ENCODE measurements around the gene EGLN3. TPM values are rescaled to one million over a fixed set of nuclear protein-coding genes. Genes with fewer than 3 reads are reported as not detected.
"Not testable (repeated sequence)": the region's sequence is repeated elsewhere in the genome, so short reads cannot be mapped to it uniquely, and the experiment has no call there.

EGLN3 gene
- total RNA-seq, 1 donor from 2014 or later: 51.5 TPM

- not testable (repeated sequence) for DNase-seq (ENCODE audit: low spot score)
Measured at GRCh38 chr14:33962466-33962865, 11.6 kb upstream of the EGLN3 start.

- DNase-seq (ENCODE audit: low spot score): no peak
Measured at GRCh38 chr14:33962016-33962415, 11.1 kb upstream of the EGLN3 start.

- DNase-seq (ENCODE audit: low spot score): no peak
Measured at GRCh38 chr14:33959692-33960151, 8.8 kb upstream of the EGLN3 start.

GRCh38 chr14:33958605-33959226 lies 7.8 kb upstream of the EGLN3 start:
- no peak for DNase-seq (ENCODE audit: low spot score)

GRCh38 chr14:33957993-33958392 lies 7.1 kb upstream of the EGLN3 start:
- DNase-seq (ENCODE audit: low spot score): no peak

- DNase-seq (ENCODE audit: low spot score): no peak
Measured at GRCh38 chr14:33957299-33957698, 6.4 kb upstream of the EGLN3 start.

GRCh38 chr14:33956640-33957039 lies 5.8 kb upstream of the EGLN3 start:
- no peak for DNase-seq (ENCODE audit: low spot score)

- no peak for DNase-seq (ENCODE audit: low spot score)
Measured at GRCh38 chr14:33954016-33954598, 3.2 kb upstream of the EGLN3 start.

GRCh38 chr14:33952541-33952940 lies 1.7 kb upstream of the EGLN3 start:
- no peak for DNase-seq (ENCODE audit: low spot score)

- DNase-seq (ENCODE audit: low spot score): no peak
Measured at GRCh38 chr14:33951183-33951840, 438 bp upstream of the EGLN3 start.

- DNase-seq (ENCODE audit: low spot score): no peak
Measured at GRCh38 chr14:33949411-33949893, 1.4 kb downstream of the EGLN3 start.

GRCh38 chr14:33948869-33949408 lies 1.9 kb downstream of the EGLN3 start:
- no peak for DNase-seq (ENCODE audit: low spot score)

- no peak for DNase-seq (ENCODE audit: low spot score)
Measured at GRCh38 chr14:33948145-33948868, 2.6 kb downstream of the EGLN3 start.

GRCh38 chr14:33946679-33947476 lies 4.0 kb downstream of the EGLN3 start:
- no peak for DNase-seq (ENCODE audit: low spot score)

- DNase-seq (ENCODE audit: low spot score): no peak
Measured at GRCh38 chr14:33945210-33946088, 5.4 kb downstream of the EGLN3 start.

- peak; percentile 87 for DNase-seq (ENCODE audit: low spot score)
Measured at GRCh38 chr14:33943096-33943883, 7.6 kb downstream of the EGLN3 start.

- no peak for DNase-seq (ENCODE audit: low spot score)
Measured at GRCh38 chr14:33941718-33942117, 9.2 kb downstream of the EGLN3 start.

GRCh38 chr14:33940561-33941011 lies 10.3 kb downstream of the EGLN3 start:
- DNase-seq (ENCODE audit: low spot score): no peak

Data from mucosa of gallbladder (tissue), 1 donor.